Measurements from ENCODE around the gene PGC.
A peak's percentile ranks its signal among the peaks of the same experiment; 100 is the strongest.

The PGC gene

DNA sequence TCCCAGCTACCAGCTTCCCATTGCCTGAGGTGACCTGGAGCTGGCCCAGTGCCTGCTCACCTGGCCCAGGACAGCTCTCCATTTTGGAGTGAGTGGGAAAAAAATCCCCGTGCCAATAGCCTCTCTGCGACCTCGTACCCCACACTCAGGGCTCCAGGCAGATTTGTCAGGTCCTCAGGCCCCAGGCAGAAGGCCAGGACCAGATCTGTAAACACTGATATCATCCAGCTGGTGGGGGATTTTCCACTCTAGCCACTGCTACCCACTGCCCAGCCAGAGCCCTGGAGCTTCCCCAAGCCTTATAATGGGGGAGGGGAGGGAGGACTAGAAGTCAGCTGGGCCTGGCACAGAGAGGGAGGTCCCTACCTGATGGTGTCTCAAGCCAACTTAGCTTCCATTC is 1.3 kb upstream of the PGC start:
- DNase-seq = no peak

DNA sequence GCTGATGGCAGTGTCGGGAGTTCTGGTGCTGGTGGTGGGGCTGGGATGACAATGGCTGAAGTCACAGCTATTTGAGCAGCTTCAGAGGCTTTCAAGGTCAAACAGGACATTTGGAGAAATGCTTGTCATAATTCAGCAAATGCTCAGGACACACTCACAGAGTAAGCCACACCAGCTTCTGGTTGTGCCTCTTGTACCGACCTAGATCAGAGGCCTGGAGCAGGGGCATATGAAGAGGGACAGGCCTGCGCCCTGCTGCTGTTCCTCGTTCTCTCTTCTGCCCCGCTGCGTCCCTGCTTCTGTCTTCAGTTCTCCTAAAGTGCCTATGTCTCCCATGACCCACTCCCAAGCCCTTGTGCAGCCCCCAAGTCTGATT is 893 bp upstream of the PGC start:
- no peak for DNase-seq

DNA sequence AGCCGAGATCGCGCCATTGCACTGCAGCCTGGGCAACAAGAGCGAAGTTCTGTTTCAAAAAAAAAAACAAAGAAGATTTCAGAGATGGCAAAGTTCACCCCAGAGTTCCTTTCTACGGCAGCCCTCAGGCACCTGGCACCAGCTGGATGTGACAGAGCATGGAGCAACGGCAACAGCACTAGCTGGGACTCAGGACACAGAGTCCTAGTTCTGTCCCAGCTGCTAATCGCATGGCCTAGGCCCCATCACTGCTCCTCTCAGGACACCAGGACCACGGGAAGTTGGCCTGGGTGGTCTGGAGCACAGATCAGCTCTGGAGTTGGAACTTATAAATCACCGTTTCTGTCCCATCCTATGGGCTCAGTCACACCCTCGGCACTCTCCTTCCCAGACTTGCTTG is 1.1 kb downstream of the PGC start:
- no peak for DNase-seq

DNA sequence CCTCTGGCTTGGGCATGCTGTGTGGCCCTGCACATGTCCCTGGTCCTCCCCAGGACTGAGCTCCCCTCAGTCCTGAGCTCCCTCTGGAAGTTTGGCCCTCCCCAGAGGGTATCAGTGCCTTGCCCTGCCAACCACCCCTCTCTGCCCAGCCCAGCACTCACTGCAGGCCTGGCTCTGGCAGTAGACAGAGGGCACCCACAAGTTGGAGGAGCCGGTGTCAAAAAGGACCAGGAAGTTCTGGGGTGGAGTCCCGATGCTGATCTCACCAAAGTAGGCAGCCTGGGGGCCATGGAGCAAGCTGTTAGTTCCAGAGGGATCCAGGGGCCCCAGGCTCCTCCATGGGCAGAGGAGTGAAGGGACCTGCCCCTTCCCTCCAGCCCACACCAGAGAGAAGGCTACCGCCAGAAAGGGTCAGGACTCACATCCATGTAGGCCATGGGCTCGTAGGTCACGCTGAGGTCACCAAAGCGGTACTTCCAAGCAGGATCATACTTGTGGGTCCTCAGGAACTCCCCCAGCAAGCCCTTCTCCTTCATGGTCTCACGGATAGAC is 2.9 kb downstream of the PGC start:
- no peak for DNase-seq

DNA sequence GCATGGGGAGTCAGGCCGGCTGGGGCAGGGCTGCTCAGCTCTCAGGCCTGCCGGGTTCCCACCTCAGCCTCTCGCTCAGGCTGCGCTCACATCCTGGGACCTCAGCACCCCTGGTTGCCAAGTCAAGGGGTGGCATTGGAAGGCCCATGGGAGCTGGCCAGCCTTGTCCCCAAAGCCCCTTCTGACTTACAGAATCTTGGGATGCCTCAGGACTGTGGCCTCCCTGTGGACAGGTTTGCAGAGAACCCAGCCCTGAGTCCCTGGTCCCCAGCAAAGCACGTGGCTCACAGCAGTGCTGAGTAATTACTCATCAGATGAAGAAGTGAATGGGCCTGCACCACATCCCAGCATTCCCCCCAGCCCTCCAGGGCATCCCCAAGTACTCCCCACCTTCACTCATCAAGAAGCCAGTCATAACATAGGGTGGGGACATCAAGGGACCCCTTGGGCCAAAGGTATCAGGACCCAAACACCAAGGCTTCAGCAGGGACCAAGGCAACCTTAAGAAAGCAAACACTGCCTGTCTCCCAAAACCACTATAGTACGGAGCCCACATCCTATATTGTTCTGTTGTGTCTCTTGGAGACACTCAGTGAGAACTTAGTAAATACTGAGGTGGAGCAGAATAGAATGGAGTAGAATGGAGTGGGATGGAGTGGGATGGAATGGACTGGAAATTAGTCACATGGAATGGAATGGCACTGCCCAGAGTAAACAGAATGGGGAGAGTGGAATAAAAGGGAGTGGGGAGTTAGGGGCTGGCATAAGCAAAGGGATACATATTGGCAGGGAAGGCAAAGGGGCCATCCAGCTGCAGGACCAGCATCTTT is 3.6 kb downstream of the PGC start:
- no peak for DNase-seq

DNA sequence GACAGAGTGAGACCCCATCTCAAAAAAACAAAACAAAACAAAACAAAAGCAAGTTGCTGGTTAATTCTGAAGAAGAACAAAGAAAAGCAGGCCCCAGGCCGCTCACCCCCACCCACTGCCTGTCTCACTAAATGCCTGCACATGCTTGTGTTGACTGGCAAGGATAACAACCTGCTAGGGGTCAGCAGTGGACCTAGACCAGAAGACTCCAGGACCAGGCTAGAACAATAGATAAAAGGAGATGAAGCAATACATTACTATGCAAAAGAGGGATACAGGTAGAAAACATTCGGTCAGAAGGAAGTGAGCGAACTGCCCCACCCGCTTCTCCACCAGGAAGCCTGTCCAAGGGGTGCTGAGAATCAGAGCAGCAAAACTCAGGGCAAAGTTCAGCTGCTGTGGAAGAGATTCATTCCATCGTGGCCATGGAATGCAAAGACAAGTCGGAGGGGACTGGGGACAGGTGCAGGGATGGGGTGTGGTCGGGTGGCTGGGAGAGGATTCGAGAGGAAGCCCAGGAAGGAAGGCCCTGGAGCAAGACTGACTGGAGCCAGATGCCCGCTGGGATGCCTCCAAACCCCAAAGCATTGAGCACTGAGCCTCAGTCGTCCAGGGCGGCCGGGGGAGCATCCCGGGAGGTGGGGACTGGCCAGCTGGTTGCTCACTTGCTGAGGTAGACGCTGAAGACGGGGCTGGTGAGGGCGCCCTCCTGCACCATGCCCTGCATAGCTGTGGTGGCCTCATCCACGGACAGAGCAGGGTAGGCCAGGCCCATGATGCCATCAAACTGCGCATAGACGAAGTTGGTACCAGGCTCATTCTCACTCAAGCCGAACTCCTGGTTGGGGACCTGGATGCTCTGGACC is 5.3 kb downstream of the PGC start:
- no peak for DNase-seq

DNA sequence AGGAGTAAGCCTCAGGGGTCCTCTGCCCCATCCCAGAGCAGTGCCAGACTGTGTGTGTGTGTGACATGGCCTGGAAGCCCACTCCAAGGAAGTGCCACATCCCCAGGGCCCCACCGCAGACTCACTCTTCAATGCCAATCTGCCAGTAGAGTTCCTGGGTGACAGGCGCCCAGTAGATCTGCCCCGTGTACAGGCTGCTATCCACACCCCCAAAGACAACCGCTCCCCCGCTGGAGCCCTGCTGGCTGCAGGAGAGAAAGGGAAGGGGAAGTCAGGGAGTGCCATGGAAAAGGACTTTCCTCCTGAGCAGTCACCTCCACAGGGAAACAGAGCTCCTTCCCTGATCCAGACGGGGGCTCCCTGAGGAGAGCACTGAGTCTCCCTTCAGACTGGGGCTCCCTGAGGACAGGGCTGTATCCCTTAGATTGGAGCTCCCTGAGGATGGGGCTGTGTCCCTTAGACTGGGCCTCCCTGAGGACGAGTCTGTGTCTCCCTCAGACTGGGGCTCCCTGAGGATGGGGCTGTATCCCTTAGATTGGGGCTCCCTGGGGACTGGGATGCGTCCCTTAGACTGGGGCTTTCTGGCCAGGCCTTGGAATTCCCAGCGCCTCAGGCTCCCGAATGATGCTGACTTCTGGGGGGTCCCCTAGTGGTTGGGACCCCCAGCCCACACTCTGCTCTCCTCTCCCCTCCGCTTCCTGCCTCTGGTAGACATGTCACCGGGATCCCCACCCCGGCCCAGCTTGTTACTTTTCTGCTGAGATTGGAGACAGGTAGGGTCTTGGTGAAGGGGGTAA is 6.6 kb downstream of the PGC start:
- no peak for DNase-seq

DNA sequence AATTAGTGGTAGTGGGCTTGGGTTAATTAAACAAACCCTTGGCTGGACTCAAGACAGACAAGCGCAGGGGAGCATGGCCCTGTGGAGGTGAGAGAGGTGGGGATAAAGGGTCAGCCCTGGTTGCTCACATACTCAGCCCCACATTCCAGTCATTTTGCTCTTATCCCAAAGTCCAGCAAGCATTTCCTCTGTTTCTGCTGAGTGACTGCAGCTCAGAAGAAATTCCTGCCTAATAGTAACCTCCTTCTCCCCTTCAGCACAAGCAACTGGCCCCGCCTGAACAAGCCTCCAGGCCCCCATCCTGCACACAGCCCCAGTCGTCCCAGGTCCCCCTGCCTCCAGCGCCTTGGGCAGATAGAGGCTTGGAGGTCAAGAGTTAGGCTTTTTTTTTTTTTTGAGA is 8.2 kb downstream of the PGC start:
- DNase-seq = no peak

DNA sequence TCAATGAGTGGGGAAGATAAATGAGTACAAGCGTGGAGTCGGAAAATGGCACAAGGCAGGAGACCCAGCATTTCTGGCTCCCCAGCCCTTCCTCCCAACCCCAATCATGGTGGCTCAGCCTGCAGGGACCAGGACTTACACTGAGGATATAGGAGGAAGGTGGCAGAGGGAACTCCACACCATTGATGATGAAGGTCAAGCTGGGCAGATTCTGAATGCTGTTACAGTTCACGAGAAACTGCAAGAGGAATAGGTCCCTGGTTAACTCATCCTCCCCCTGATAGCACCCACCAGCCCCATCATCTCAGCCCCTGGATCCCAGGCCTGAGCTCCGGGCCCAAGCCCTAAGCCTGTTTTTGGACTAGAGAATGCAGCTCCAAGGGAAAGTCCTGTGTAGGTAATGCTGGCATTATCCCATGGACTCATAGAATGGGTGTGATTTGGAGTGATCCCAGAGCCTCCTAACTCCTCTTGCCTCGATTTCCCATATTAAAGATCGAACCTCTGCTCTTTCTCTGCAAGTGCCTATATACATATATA is 9.5 kb downstream of the PGC start:
- no peak for DNase-seq

DNA sequence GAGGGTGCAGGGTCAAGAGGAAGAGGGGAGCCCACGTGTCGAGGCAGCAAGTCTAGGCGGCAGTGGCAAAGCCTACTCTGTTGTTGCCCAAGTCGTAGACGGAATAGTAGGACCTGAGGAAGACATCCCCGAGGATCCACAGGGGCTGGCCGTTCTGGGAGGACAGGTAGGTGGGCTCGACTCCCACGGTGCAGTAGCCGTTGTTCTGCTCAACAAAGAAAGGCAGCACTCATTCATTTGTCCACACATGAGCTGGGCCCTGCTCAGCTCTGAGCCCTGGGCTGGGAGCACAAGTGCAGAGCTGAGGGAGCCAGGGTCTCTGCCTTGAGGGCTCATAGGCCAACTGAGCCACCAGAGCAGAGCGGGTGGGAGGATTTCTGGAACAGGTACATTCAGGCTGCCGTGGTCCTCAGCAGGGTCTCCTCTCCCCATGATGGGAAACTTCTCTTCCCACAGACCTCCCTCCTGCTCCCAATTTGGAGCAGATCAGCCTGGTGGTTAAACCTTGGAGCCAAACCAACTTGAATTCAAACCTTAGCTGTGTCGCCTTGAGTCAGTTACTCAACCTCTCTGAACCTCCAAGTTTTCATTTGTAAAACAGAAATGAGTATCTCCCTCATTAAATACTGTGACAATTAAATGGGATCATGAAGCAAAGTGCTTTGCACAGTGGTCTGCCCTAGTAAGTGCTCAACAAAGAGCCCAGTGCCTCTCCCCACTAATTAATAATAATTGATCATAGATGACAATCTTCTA is 10.2 kb downstream of the PGC start:
- no peak for DNase-seq

DNA sequence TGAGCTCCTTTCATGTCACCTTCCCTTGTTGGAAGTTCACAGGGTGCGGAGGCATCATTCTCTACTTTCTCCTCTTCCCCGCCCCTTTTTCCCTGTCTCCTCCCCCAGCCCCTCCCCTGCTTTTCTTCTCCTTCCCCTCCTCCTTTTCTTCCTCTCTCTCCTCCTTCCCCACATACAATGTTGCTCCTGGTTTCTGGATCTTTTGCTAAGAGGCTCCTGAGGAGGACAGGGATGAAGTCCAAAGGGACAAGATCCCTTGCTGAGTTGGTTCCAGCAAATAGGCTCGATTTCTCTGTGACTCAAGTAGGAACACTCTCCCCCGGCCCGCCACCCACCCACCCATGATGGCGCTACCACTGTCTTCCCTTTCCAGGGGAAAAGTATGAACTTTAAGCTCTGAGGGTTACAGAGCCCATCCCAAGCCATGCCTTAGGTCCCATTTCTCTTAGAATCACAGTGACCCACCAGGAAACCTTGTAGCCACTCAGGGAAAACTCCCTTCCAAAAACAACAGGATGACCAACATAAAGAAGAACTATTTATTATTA is 10.9 kb downstream of the PGC start:
- no peak for DNase-seq

DNA sequence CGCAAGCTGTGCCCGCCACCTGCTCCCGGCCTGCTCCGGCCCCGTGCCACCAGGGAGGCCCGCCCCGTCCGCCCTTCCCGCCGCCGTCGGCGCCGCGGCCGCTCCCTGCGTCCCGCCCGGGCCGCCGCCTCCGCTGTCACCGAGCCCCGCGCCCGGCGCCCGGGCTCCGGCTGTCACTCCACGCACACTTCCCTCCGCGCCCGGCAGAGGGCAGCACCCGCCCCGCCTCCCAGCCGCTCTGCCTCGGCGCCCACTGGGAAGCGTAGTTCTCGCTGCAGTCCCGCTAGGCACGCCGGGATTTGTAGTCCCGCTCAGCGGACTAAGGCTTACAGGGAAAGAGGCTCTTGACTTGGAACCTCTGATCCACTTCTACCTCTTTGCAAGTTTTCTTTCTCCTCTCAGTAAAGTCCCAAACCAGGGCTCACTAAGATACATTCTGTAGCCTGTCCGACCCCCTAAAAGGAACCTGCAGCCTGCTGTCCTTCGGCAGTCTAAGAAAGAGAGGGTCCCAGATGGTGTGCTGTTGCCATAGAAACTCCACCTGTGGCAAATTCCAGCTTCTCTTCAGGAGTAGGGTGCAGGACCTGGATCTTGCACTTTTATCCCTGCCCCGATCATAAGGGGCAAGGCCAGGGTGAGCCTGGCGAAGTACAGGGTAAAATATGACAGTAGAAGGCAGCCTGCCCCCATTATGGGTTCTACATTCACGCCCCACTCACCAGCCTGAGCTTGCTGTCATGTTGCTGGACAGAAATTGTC is 11.6 kb downstream of the PGC start, which contains the start of gene TFEB:
TFEB (minus strand) TSS at position 182 of the 759 bp plus-strand sequence. CDS start 44,395 bp downstream, outside the sequence.
- peak; percentile 31 to 97 (median 90) for DNase-seq

DNA sequence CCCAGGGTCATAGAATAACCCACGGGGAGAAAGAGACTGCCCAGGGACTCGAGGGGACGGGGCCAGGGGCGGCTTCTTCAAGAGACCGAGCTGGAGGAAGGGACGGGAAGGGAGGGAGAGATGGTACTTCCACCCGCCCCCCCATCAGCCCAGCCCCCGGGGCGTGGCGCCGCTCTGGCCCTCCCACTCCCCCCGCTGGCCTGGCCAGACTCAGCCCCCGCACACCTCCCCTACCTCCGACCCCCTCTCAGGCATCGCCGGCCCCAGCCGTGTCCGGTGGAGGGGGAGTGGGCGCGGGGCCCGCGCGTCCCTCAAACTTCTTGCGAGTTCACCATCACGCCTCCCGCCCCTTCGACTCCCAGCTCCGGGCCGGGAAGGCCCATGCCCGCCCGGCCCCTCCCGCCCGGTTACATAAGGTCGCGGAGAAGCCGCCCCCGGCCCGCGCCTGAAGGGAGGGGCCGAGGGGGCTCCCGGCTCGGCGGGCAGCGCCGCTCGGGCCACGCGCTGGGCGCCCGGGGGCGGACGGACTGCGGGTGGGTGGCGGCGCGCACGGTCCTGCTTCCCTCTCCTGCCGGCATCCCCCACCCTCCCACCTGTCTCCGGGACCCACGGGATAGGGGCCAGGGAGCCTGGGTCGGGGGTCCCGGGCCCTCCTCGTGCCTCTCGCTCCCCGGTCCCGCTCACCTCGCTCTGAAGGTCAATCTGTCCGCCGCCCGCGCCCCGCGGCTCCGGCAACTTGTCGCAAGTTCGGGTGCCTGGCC is 12.4 kb downstream of the PGC start:
- DNase-seq = peak in 56 of 58 donors; percentile 44 to 95 (median 85)

DNA sequence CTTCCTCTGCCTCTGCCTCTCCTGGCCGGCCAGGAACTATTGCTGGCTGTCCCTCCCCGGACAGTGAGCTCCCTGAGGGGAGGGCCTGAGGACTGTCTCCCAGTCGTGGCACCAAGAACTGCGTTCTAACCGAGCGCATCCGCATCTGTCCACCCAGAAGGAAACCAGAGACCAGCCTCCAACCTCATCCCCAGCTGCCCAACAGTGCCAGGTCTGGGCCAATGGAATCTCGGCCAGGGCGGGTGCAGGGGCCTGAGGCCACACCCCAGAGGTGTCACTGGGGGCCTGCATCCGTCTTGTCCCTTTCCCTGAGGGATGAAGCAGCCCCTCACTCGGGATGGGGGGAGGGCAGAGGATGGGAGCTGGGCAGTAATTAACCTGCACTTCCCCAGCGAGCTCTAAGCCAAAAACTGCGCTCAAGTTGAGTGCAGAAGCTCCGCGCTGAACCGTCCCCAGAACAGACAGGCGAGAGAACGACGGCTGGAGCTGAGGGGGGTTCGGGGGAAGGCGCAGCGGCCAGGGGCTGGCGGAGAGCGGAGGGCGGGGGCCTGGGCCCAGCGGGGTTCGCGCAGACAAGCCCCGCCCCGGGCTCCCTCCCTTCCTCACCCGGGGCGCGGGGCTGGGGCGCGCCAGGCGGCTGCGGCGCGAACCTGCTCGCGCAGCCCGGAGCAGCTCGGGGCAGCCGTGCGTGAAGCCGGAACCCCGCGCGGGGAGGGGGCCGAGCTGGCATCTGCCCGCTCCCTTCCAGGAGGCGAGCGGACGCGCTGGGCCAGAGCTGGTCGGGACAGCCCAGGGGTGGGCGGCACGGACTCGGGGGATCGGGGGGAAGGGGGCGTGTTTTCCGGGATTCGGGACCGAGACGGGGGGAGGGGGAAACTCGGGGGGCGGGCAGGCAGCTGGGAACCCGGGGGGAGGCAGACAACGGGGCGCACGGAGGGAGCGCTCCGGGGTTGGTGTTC is 13.2 kb downstream of the PGC start:
- DNase-seq = peak in 55 of 58 donors; percentile 60 to 97 (median 85)

DNA sequence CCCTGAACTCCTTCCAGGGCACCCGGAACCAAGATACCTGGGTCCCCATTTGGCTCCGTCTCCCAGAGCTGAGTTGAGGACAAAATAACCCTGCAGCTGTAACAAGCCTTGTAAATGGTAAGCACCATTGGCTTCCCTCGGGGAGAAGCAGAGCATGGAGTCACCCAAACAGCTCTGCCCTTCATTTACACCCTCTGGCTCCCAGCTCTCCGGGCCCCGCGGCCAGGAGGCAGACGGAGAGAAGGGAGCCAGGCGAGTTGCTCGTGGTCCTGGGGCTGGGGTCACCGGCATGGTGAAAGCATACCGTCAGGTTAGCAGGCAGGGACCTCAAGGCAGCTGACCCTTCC is 13.9 kb downstream of the PGC start:
- peak in 1 of 58 donors; percentile 61 for DNase-seq

DNA sequence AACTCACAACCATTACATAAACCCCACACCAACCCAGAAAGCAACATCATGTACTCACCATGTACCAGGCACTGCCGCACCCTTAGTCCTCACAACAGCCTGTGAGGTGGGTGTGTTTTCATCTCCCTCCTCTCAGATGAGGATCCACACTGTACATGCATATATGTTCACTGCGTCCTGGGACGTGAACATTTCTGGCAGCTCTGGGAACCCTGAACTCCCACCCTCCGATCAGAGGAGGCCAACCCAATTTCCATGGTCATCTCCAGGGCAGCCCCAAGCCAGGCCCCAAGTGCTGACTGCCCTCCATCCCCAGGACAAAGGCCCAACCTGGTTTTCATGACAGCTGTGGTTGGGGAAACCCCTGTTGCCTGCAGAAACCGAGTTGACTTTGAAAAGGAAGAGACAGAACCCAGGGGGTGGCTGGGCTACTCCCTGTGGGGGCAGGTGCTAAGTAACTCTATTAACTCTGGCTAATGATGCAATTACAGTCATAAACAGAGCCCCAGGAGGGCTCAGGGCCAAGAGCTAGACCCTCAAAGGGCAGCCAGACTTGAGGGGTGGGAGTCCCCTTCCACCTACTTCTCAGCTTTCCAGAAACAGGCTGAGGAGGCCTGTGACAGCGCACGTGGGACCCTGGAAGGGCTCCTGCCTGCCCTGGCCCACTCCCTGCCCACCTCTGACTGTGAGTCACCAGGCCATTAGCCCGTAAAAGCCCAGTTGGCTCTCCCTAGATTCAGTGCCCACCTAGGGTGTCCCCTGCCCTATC is 14.4 kb downstream of the PGC start:
- peak in 15 of 58 donors; percentile 8 to 64 (median 39) for DNase-seq
